Measurements from ENCODE around the gene OR10H5.
"Not testable (repeated sequence)": the region's sequence is repeated elsewhere in the genome, so short reads cannot be mapped to it uniquely, and the experiment has no call there.

OR10H5 gene

GRCh38 chr19:15843203-15843893 lies 55.9 kb downstream of the OR10H5 start:
- Histone ChIP-seq H3K27ac (ENCODE audit: low read length) (no peak overlapping the region), H3K27me3 (ENCODE audit: control insufficient read depth, insufficient read depth, low read length) (no peaks in the 10 kb centered on the region; the same call in 1 of the 2 replicates), H3K36me3 (ENCODE audit: control insufficient read depth, insufficient read depth, low read length) (no peaks in the 10 kb centered on the region), H3K4me1 (ENCODE audit: control insufficient read depth, insufficient read depth, low read length) (no peaks in the 10 kb centered on the region; the same call in 1 of the 2 replicates), H3K4me3 (ENCODE audit: low read length) (no peak overlapping the region), H3K9me3 (ENCODE audit: control insufficient read depth, insufficient read depth, low read length) (peaks cover 14% of the 10 kb centered on the region)
- no peak for DNase-seq (ENCODE audit: low read depth, low spot score)
- no CpG with 5 or more reads among the region's 5 CpGs for WGBS (ENCODE audit: insufficient coverage, insufficient read length)

GRCh38 chr19:15843894-15844222 lies 56.4 kb downstream of the OR10H5 start:
- not testable (repeated sequence) for H3K27me3 ChIP-seq (ENCODE audit: control insufficient read depth, insufficient read depth, low read length); H3K4me3 ChIP-seq (ENCODE audit: low read length); DNase-seq (ENCODE audit: low read depth, low spot score); H3K4me1 ChIP-seq (ENCODE audit: control insufficient read depth, insufficient read depth, low read length); H3K27ac ChIP-seq (ENCODE audit: low read length); H3K36me3 ChIP-seq (ENCODE audit: control insufficient read depth, insufficient read depth, low read length)
- H3K9me3 ChIP-seq (ENCODE audit: control insufficient read depth, insufficient read depth, low read length), result peaks cover 14% of the 10 kb centered on the region
- WGBS (ENCODE audit: insufficient coverage, insufficient read length), result no CpG with 5 or more reads among the region's 8 CpGs

GRCh38 chr19:15846923-15847322 lies 59.5 kb downstream of the OR10H5 start:
- Histone ChIP-seq H3K27ac (ENCODE audit: low read length) (no peak overlapping the region), H3K27me3 (ENCODE audit: control insufficient read depth, insufficient read depth, low read length) (no peaks in the 10 kb centered on the region; the same call in 1 of the 2 replicates), H3K9me3 (ENCODE audit: control insufficient read depth, insufficient read depth, low read length) (peaks cover 13% of the 10 kb centered on the region), H3K4me3 (ENCODE audit: low read length) (no peak overlapping the region), H3K4me1 (ENCODE audit: control insufficient read depth, insufficient read depth, low read length) (no peaks in the 10 kb centered on the region; the same call in 1 of the 2 replicates), H3K36me3 (ENCODE audit: control insufficient read depth, insufficient read depth, low read length) (no peaks in the 10 kb centered on the region)
- DNase-seq (ENCODE audit: low read depth, low spot score), result no peak
- WGBS (ENCODE audit: insufficient coverage, insufficient read length), result no CpG with 5 or more reads among the region's 6 CpGs

GRCh38 chr19:15850385-15850784 lies 62.9 kb downstream of the OR10H5 start:
- H3K9me3 ChIP-seq (ENCODE audit: control insufficient read depth, insufficient read depth, low read length), result peaks cover 8% of the 10 kb centered on the region
- WGBS (ENCODE audit: insufficient coverage, insufficient read length), result no CpG with 5 or more reads among the region's 3 CpGs

More at GRCh38 chr19:15850385-15850784, 62.9 kb downstream of the OR10H5 start:
- Histone ChIP-seq H3K36me3 (ENCODE audit: control insufficient read depth, insufficient read depth, low read length) (no peaks in the 10 kb centered on the region), H3K4me3 (ENCODE audit: low read length) (no peak overlapping the region), H3K27ac (ENCODE audit: low read length) (no peak overlapping the region), H3K27me3 (ENCODE audit: control insufficient read depth, insufficient read depth, low read length) (no peaks in the 10 kb centered on the region), H3K4me1 (ENCODE audit: control insufficient read depth, insufficient read depth, low read length) (no peaks in the 10 kb centered on the region; the same call in 1 of the 2 replicates)
- no peak for DNase-seq (ENCODE audit: low read depth, low spot score)
